Mesodermal cell (in vitro differentiated cells): ENCODE results near the gene GRSF1.

Source experiments
- H3K27ac ChIP-seq: 2 replicates; pipeline ENCODE4 v1.7.0; 2013; ENCODE audit warnings: mild to moderate bottlenecking, low read depth, low read length, moderate library complexity; ENCODE audit not compliant: severe bottlenecking
- H3K36me3 ChIP-seq: 2 replicates; pipeline ENCODE4 v1.7.1; 2013; ENCODE audit warnings: mild to moderate bottlenecking, low read length, moderate library complexity; ENCODE audit not compliant: control insufficient read depth, insufficient read depth
- H3K4me1 ChIP-seq: one replicate; pipeline ENCODE4 v1.7.1; 2013; ENCODE audit warnings: mild to moderate bottlenecking, low read length; ENCODE audit not compliant: insufficient read depth, control insufficient read depth, poor library complexity, severe bottlenecking
- H3K4me3 ChIP-seq: 2 replicates; pipeline ENCODE4 v1.7.0; 2013; ENCODE audit warnings: low read length, control low read depth, mild to moderate bottlenecking; ENCODE audit not compliant: insufficient read depth, poor library complexity, severe bottlenecking; ENCODE audit errors: extremely low read depth
- H3K9me3 ChIP-seq: 2 replicates; pipeline ENCODE4 v1.7.1; 2013; ENCODE audit warnings: mild to moderate bottlenecking, low read length, moderate library complexity; ENCODE audit not compliant: control insufficient read depth
- WGBS, 2 experiments: methylation state at CpG; one replicate each; pipeline ENCODE4 v1.1.5; 2013; ENCODE audit warnings: missing lambda C conversion rate in 2 of 2; ENCODE audit not compliant: insufficient coverage in 2 of 2; 5-methylcytosine and 5-hydroxymethylcytosine counted together

GRSF1 gene

GRCh38 chr4:70833675-70834074, 6.0 kb downstream of the GRSF1 start:
- H3K27ac ChIP-seq, result no peak overlapping the region
- no peaks in the 10 kb centered on the region for H3K9me3 ChIP-seq
- H3K4me3 ChIP-seq, result no peak overlapping the region
- peaks cover 76% of the 10 kb centered on the region for H3K36me3 ChIP-seq
- peaks cover 4% of the 10 kb centered on the region for H3K4me1 ChIP-seq
- no CpG with 5 or more reads among the region's 1 CpG for WGBS, 2 experiments

DNA sequence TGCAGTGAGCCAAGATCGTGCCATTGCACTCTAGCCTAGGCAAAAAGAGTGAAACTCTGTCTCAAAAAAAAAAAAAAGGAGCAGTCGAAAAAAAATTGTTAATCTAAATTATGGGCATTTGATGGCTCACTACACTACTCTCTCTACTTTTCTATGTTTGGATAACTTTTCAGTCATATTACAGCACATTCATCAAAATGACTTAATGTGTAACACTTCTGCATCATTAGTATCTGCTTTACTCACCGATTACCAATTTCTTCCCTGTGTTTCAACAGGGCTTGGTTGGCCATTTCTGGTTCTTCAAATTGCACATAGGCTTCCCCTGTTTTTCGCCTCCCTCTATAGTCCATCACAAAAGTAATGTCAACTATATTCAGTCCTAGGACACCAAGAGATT, 8.4 kb downstream of the GRSF1 start:
- Histone ChIP-seq H3K9me3 (no peaks in the 10 kb centered on the region), H3K27ac (no peak overlapping the region), H3K36me3 (peaks cover 90% of the 10 kb centered on the region), H3K4me3 (no peak overlapping the region), H3K4me1 (no peaks in the 10 kb centered on the region)
- WGBS, 2 experiments, result 94 to 95% methylated on average over 2 to 3 of the region's 4 CpGs

GRCh38 chr4:70830054-70830453, 9.6 kb downstream of the GRSF1 start:
- Histone ChIP-seq H3K36me3 (peaks cover 92% of the 10 kb centered on the region), H3K4me1 (no peaks in the 10 kb centered on the region), H3K27ac (no peak overlapping the region), H3K4me3 (no peak overlapping the region), H3K9me3 (no peaks in the 10 kb centered on the region)
- WGBS, 2 experiments, result 91 to 100% methylated on average over 3 of the region's 9 CpGs

DNA sequence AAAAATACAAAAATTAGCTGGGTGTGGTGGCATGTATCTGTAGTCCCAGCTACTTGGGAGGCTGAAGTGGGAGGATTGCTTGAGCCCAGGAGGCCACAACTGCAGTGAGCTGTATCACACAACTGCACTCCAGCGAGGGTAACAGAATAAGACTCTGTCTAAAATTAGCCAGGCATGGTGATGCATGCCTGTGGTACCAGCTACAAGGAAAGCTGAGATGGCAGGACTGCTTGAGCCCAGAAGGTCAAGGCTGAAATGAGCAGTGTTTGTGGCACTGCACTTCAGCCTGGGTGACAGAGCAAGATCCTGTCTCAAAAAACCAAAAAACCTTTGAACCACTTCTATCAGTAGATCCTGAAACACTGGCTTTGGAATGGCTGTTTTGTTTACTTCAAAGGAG, 10.2 kb downstream of the GRSF1 start:
- Histone ChIP-seq H3K36me3 (peaks cover 92% of the 10 kb centered on the region), H3K9me3 (no peaks in the 10 kb centered on the region), H3K4me1 (no peaks in the 10 kb centered on the region), H3K27ac (no peak overlapping the region), H3K4me3 (no peak overlapping the region)
- WGBS, 2 experiments, result 100% methylated on average over 1 of the region's 1 CpG

DNA sequence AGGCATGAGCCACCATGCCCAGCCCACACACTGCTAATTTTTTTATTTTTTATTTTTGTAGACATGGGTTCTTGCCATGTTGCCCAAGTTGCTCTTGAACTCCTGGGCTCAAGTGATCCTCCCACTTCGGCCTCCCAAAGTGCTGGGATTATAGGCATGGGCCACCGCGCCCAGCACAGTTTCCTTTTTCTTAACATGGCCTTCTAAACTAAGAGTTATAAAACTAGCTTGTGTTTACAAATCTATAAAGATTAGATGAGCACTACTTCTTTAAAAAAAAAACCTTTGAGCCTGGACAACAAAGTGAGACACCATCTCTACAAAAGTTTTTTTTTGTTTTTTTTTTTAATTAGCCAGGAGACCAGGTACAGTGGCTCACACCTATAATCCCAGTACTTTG, 10.7 kb downstream of the GRSF1 start:
- H3K36me3 ChIP-seq, result peaks cover 93% of the 10 kb centered on the region
- H3K27ac ChIP-seq, result no peak overlapping the region
- H3K4me3 ChIP-seq, result no peak overlapping the region
- H3K4me1 ChIP-seq, result no peaks in the 10 kb centered on the region
- WGBS, 2 experiments, result no CpG with 5 or more reads among the region's 3 CpGs
- no peaks in the 10 kb centered on the region for H3K9me3 ChIP-seq

GRCh38 chr4:70818921-70819320, 20.8 kb downstream of the GRSF1 start:
- H3K4me3 ChIP-seq, result no peak overlapping the region
- H3K36me3 ChIP-seq, result peaks cover 59% of the 10 kb centered on the region
- H3K4me1 ChIP-seq, result no peaks in the 10 kb centered on the region
- WGBS, 2 experiments, result 100% methylated on average over 2 to 3 of the region's 3 CpGs
- H3K27ac ChIP-seq, result no peak overlapping the region
- no peaks in the 10 kb centered on the region for H3K9me3 ChIP-seq

GRCh38 chr4:70818173-70818855, 21.4 kb downstream of the GRSF1 start:
- 92 to 95% methylated on average over 4 of the region's 5 CpGs for WGBS, 2 experiments
- Histone ChIP-seq H3K36me3 (peaks cover 53% of the 10 kb centered on the region), H3K27ac (no peak overlapping the region)

DNA sequence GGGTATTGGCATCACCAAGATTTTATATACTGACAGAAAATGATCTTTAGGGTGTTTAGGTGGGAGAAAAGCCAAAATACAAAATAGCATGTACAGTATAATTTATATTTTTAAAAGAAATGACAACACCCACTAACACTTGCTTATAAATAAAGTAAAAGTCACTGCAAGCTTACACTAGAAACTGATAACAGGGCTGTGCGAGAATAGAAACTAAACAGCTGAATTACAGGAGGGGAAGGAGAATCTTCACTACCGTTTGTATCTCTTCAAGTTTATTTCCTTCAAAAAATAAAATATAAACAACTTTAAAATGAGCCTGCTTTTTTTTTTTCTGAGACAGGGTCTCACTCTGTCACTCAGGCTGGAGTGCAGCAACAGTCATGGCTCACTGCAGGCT, 22.8 kb downstream of the GRSF1 start:
- WGBS, 2 experiments, result no CpG with 5 or more reads among the region's 2 CpGs
- Histone ChIP-seq H3K4me1 (no peaks in the 10 kb centered on the region), H3K9me3 (no peaks in the 10 kb centered on the region), H3K36me3 (peaks cover 42% of the 10 kb centered on the region), H3K4me3 (no peak overlapping the region), H3K27ac (no peak overlapping the region)

More at GRCh38 chr4:70818173-70818855, 21.4 kb downstream of the GRSF1 start:
- Histone ChIP-seq H3K4me3 (no peak overlapping the region), H3K4me1 (no peaks in the 10 kb centered on the region), H3K9me3 (no peaks in the 10 kb centered on the region)

DNA sequence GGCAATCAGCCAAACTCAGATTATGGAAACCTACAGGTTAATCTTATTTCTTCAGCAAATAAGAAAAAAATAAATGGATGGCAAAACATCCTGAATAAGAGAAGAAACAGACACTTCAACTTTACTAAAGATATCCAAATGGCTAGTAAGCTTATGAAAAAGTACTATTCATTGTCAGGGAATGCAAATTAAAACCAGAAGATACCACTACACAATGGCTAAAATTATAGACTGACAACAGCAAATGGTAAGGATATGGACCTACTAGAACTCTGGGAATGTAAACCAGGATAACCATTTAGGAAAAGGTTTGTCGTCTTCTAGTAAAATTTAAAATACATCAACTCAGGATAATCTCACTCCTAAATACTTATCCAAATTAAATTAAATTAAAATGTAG, 24.3 kb downstream of the GRSF1 start:
- H3K4me1 ChIP-seq, result no peaks in the 10 kb centered on the region
- H3K36me3 ChIP-seq, result peaks cover 28% of the 10 kb centered on the region
- H3K27ac ChIP-seq, result no peak overlapping the region
- no peaks in the 10 kb centered on the region for H3K9me3 ChIP-seq
- WGBS, 2 experiments, result no CpG with 5 or more reads among the region's 1 CpG
- H3K4me3 ChIP-seq, result no peak overlapping the region

- WGBS, 2 experiments, result no CpG with 5 or more reads among the region's 1 CpG
- H3K9me3 ChIP-seq, result no peaks in the 10 kb centered on the region
- H3K4me3 ChIP-seq, result no peak overlapping the region
- no peak overlapping the region for H3K27ac ChIP-seq
- H3K4me1 ChIP-seq, result no peaks in the 10 kb centered on the region
- H3K36me3 ChIP-seq, result peaks cover 18% of the 10 kb centered on the region
Observed at GRCh38 chr4:70808151-70808550, 31.5 kb downstream of the GRSF1 start.

- WGBS, 2 experiments, result 86 to 97% methylated on average over 1 to 4 of the region's 5 CpGs
- no peaks in the 10 kb centered on the region for H3K4me1 ChIP-seq
- H3K27ac ChIP-seq, result no peak overlapping the region
- H3K4me3 ChIP-seq, result no peak overlapping the region
- H3K9me3 ChIP-seq, result no peaks in the 10 kb centered on the region
- peaks cover 19% of the 10 kb centered on the region for H3K36me3 ChIP-seq
Observed at GRCh38 chr4:70802928-70803580, 36.6 kb downstream of the GRSF1 start.
